Cardiac fibroblast (primary cell): ENCODE data around the gene COL4A2.

Experiments used
- DNase-seq, 2 donors: peaks; one replicate each; pipeline versions ENCODE4 v3.0.0 to v3.0.0-alpha.2; 2010; ENCODE audit warnings: low read depth in 2 of 2
- H3K4me3 ChIP-seq, 2 donors: replicated peaks in 1 of 2; 1 replicate in 1 of 2; 2 replicates in 1 of 2; pipeline ENCODE4 v1.5.1; 2011; ENCODE audit warnings: low read depth in 2 of 2, low read length in 2 of 2, mild to moderate bottlenecking in 2 of 2, moderate library complexity in 1 of 2
- CTCF ChIP-seq: IDR thresholded peaks from one replicate; pipeline ENCODE4 v1.5.1; 2011; ENCODE audit warnings: low read depth, mild to moderate bottlenecking, low read length, inconsistent platforms

COL4A2 gene

GRCh38 chr13:110456550-110456949, 149.5 kb downstream of the COL4A2 start:
- DNase-seq = no peak
- H3K4me3 ChIP-seq = no peak overlapping the region
- TF ChIP-seq CTCF = no peak

DNA sequence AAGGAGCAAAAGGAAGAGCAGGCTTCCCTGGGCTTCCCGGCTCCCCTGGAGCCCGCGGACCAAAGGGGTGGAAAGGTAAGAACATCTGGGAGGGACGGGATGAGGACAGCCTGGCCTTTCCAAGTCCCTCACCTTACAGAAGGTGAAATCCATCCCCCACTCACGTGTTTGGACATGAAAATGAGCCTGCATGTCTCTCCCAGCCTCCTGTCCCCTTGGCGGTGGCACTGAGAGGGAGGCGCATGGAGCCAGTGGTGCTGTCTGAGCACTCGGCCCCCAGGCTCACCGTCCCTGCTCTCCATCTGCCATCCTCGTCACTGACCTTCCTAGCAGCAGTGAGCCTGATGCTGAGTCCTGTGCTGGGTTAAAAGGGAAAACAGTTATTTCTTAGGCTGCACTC, 150.3 kb downstream of the COL4A2 start:
- no peak for TF ChIP-seq CTCF
- no peak overlapping the region for H3K4me3 ChIP-seq
- no peak for DNase-seq

GRCh38 chr13:110458017-110458416, 150.9 kb downstream of the COL4A2 start:
- H3K4me3 ChIP-seq = no peak overlapping the region
- TF ChIP-seq CTCF = no peak
- DNase-seq = no peak

DNA sequence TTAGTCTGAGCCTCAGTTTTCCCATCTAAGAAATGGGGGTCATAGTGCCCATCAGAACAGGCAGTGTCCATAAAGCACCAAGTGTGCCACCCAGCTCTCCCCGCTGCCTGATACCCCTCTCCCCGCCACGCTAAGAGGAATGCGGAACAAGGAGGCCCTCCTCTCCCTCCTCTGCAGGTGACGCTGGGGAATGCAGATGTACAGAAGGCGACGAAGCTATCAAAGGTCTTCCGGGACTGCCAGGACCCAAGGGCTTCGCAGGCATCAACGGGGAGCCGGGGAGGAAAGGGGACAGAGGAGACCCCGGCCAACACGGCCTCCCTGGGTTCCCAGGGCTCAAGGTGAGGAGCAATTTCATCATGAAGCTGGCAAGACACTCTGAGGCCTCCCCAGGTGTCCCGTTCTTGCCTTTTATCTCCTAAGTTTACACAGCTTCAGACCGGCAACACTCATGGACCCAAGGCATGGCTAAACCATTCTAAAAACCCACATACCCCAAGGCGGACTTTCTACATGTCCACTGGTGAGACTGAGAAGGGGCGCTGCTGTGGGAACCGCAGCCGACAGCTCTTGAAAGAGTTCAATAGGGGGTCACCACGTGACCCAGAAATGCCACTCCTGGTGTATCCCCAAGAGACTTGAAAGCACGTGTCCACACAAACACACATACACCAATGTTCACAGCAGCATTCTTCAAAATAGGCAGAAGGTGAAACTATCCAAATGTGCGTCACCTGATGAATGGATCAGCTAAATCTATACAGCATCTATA, 151.7 kb downstream of the COL4A2 start:
- DNase-seq = no peak
- TF ChIP-seq CTCF = no peak
- no peak overlapping the region for H3K4me3 ChIP-seq

DNA sequence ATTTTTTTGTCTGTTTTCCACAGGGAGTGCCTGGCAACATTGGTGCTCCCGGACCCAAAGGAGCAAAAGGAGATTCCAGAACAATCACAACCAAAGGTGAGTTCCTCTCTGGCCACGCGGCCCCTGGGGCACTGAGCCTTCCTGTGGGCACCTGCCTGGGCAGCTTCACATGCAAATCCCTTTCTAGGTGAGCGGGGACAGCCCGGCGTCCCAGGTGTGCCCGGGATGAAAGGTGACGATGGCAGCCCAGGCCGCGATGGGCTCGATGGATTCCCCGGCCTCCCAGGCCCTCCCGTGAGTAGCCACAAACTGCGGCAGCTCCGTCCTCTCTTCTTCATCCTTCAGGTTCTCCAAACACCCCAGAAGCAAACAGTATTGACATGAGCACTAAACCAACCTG, 155.0 kb downstream of the COL4A2 start:
- no peak for DNase-seq
- TF ChIP-seq CTCF = no peak
- no peak overlapping the region for H3K4me3 ChIP-seq

DNA sequence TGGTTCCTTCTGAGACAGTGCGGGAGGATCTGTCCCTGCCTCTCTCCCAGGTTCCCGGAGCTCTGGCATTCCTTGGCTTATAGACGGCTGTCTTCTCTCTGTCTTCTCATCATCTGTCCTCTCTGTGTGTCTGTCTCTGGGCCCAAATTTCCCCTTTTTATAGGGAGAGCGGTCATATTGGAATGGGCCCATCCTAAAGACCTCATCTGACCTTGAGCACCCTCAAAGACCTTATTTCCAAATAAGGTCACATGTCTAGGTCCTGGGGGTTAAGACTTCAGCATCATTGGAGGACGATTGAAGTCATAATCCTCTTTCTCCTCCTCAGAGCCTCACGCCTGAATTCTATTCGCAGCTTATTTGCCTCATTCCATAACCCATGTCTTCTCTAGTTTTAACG, 156.1 kb downstream of the COL4A2 start:
- DNase-seq = no peak
- H3K4me3 ChIP-seq = no peak overlapping the region
- TF ChIP-seq CTCF = no peak
